Esophagus (tissue), 2 donors: ENCODE data around the gene MYH14. TPM values are rescaled to one million over a fixed set of nuclear protein-coding genes. Genes with fewer than 3 reads are reported as not detected.
"Not testable (repeated sequence)": the region's sequence is repeated elsewhere in the genome, so short reads cannot be mapped to it uniquely, and the experiment has no call there.

Experiments used
- H3K27ac ChIP-seq, 2 donors: one replicate each; pipeline ENCODE4 v1.5.1; 2013; ENCODE audit warnings: low read depth in 2 of 2, mild to moderate bottlenecking in 2 of 2, inconsistent platforms in 1 of 2, low read length in 1 of 2, moderate library complexity in 1 of 2
- H3K27me3 ChIP-seq, 2 donors: one replicate each; pipeline ENCODE4 v1.6.1; 2013; ENCODE audit warnings: low read length in 2 of 2, control low read depth in 1 of 2, mild to moderate bottlenecking in 1 of 2; ENCODE audit not compliant: insufficient read depth in 2 of 2, control insufficient read depth in 1 of 2
- H3K36me3 ChIP-seq, 2 donors: one replicate each; pipeline ENCODE4 v1.6.1; 2013; ENCODE audit warnings: low read length in 1 of 2; ENCODE audit not compliant: control insufficient read depth in 2 of 2, insufficient read depth in 2 of 2
- H3K4me1 ChIP-seq, 2 donors: one replicate each; pipeline ENCODE4 v1.6.1; 2013; ENCODE audit warnings: low read length in 1 of 2; ENCODE audit not compliant: control insufficient read depth in 2 of 2, insufficient read depth in 2 of 2
- H3K4me3 ChIP-seq, 2 donors: one replicate each; pipeline ENCODE4 v1.5.1; 2013; ENCODE audit warnings: low read length in 2 of 2, mild to moderate bottlenecking in 2 of 2, low read depth in 1 of 2, moderate library complexity in 1 of 2
- H3K9me3 ChIP-seq, 2 donors: one replicate each; pipeline ENCODE4 v1.6.1; 2013; ENCODE audit warnings: mild to moderate bottlenecking in 2 of 2, low read depth in 1 of 2, low read length in 1 of 2, moderate library complexity in 1 of 2; ENCODE audit not compliant: control insufficient read depth in 2 of 2, insufficient read depth in 1 of 2
- WGBS, 2 donors: extraction: QIAGEN DNeasy Blood & Tissue Kit; methylation state at CpG; one replicate each; pipeline ENCODE4 v1.1.7; 2013; 5-methylcytosine and 5-hydroxymethylcytosine counted together
- polyA plus RNA-seq, 2 donors: library from polyadenylated mRNA; stranded (reverse); fragments of 200-250 nt; gene quantifications; one replicate each; pipeline ENCODE4 v1.2.3, GENCODE V29; 2013
- donor health status: healthy with polysubstance abuse.
- donor health status: Bipolar disorder and iron deficiency.

The MYH14 gene
- polyA plus RNA-seq, 2 donors = 72.9 to 110 TPM

- H3K4me1 ChIP-seq = peaks cover 4 to 11% of the 10 kb centered on the region in 2 donors
- peaks cover 0 to 13% of the 10 kb centered on the region in 2 donors for H3K9me3 ChIP-seq
- peak overlapping the region in 1 of 2 donors; percentile 34 for H3K27ac ChIP-seq
- WGBS, 2 donors = 13% methylated on average over 54 of the region's 54 CpGs
- no peaks in the 10 kb centered on the region for H3K36me3 ChIP-seq
- H3K4me3 ChIP-seq = peak overlapping the region; percentile 49 to 57
- H3K27me3 ChIP-seq = peaks cover 0 to 20% of the 10 kb centered on the region in 2 donors
Measured at GRCh38 chr19:50333737-50334617, 130.6 kb downstream of the MYH14 start.

GRCh38 chr19:50334741-50335421 is 131.5 kb downstream of the MYH14 start:
- Histone ChIP-seq H3K4me3 (no peak overlapping the region), H3K27ac (no peak overlapping the region), H3K27me3 (peaks cover 0 to 17% of the 10 kb centered on the region in 2 donors), H3K9me3 (peaks cover 0 to 9% of the 10 kb centered on the region in 2 donors), H3K4me1 (peaks cover 4 to 8% of the 10 kb centered on the region in 2 donors), H3K36me3 (no peaks in the 10 kb centered on the region)
- WGBS, 2 donors = 91 to 93% methylated on average over 12 of the region's 12 CpGs

- H3K36me3 ChIP-seq, H3K9me3 ChIP-seq, H3K27me3 ChIP-seq, H3K4me3 ChIP-seq, H3K4me1 ChIP-seq, H3K27ac ChIP-seq: not testable (repeated sequence)
- 89 to 93% methylated on average over 5 to 6 of the region's 6 CpGs for WGBS, 2 donors
Measured at GRCh38 chr19:50337031-50337430, 133.6 kb downstream of the MYH14 start.

GRCh38 chr19:50340331-50340730 is 136.9 kb downstream of the MYH14 start:
- Histone ChIP-seq H3K27ac (no peak overlapping the region), H3K36me3 (no peaks in the 10 kb centered on the region), H3K9me3 (peaks cover 0 to 7% of the 10 kb centered on the region in 2 donors), H3K27me3 (no peaks in the 10 kb centered on the region), H3K4me1 (no peaks in the 10 kb centered on the region), H3K4me3 (no peak overlapping the region)

GRCh38 chr19:50341091-50341564 is 137.7 kb downstream of the MYH14 start:
- Histone ChIP-seq H3K9me3 (peaks cover 0 to 7% of the 10 kb centered on the region in 2 donors), H3K27me3 (no peaks in the 10 kb centered on the region), H3K27ac (no peak overlapping the region), H3K4me1 (no peaks in the 10 kb centered on the region), H3K36me3 (no peaks in the 10 kb centered on the region), H3K4me3 (no peak overlapping the region)
- WGBS, 2 donors = 81 to 87% methylated on average over 3 of the region's 3 CpGs

GRCh38 chr19:50344661-50345318 is 141.4 kb downstream of the MYH14 start:
- H3K4me1 ChIP-seq = no peaks in the 10 kb centered on the region
- no peak overlapping the region for H3K4me3 ChIP-seq
- H3K27me3 ChIP-seq = no peaks in the 10 kb centered on the region
- H3K27ac ChIP-seq = no peak overlapping the region
- H3K36me3 ChIP-seq = no peaks in the 10 kb centered on the region
- whole genome bisulfite sequencing, 2 donors = 71 to 74% methylated on average over 8 of the region's 8 CpGs
- peaks cover 0 to 7% of the 10 kb centered on the region in 2 donors for H3K9me3 ChIP-seq

GRCh38 chr19:50347089-50347581 is 143.7 kb downstream of the MYH14 start:
- not testable (repeated sequence) for H3K4me1 ChIP-seq, H3K4me3 ChIP-seq, H3K36me3 ChIP-seq, H3K9me3 ChIP-seq, H3K27ac ChIP-seq, H3K27me3 ChIP-seq
- 69 to 70% methylated on average over 8 of the region's 8 CpGs for WGBS, 2 donors

GRCh38 chr19:50349277-50350057 is 146.0 kb downstream of the MYH14 start:
- no peak overlapping the region for H3K4me3 ChIP-seq
- no peaks in the 10 kb centered on the region for H3K4me1 ChIP-seq
- peaks cover 0 to 6% of the 10 kb centered on the region in 2 donors for H3K9me3 ChIP-seq
- H3K27ac ChIP-seq = no peak overlapping the region
- WGBS, 2 donors = 65 to 70% methylated on average over 22 of the region's 22 CpGs
- no peaks in the 10 kb centered on the region for H3K27me3 ChIP-seq
- no peaks in the 10 kb centered on the region for H3K36me3 ChIP-seq

GRCh38 chr19:50352242-50352641 is 148.8 kb downstream of the MYH14 start:
- no peaks in the 10 kb centered on the region for H3K36me3 ChIP-seq
- H3K27ac ChIP-seq = no peak overlapping the region
- WGBS, 2 donors = 58 to 60% methylated on average over 4 of the region's 4 CpGs
- no peak overlapping the region for H3K4me3 ChIP-seq
- H3K4me1 ChIP-seq = no peaks in the 10 kb centered on the region
- H3K27me3 ChIP-seq = no peaks in the 10 kb centered on the region
- no peaks in the 10 kb centered on the region for H3K9me3 ChIP-seq
